Measurements from ENCODE around the gene PABPC1L.

DNA sequence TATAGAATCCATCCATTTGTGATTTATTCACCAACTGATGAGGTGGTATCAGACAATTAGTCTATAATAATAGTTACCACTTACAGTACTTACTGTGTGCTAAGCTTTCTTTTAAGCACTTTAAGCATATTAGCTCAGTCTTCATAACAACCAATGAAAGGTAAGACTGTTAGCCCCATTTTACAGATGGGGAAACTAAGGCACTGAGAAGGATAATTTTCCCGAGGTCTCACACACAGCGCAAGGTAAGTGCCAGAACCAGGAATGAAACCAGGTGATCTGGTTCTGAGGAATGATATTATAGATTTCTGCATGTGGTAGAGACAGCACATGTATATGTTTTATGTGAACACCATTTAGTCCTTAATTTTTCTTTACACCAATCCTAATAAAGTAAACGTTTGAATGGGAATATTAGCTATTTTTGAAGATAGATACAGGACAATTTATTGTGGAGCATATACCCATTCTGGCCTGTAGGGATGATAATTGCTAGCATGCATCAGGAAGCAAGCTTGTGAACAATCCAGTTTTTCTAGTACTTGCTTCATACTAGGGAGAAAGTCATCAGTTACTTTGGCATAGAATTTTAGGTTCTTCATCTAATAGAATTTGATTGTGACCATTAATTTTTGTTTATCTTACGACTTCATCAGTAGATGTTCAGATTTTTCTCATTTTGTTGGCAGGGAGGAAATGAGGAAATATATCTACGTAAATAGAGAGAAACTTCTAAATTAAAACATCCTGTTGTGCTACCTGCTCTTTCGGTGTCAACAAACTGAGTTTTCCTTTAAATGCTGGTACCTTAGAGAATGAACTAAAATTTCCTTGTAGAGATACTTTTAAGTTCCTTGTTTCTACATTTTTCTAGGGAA, 21.4 kb upstream of the PABPC1L start:
- TF ChIP-seq EZH2 (IDR thresholded peaks at IDR 0.05), result no peak
- peak; percentile 15 for TF ChIP-seq CTCF (IDR thresholded peaks at IDR 0.05)

Measured in neural progenitor cell (in vitro differentiated cells).